Ecto neural progenitor cell (in vitro differentiated cells): ENCODE results near the gene NFKB1.
"Not testable (repeated sequence)": the region's sequence is repeated elsewhere in the genome, so short reads cannot be mapped to it uniquely, and the experiment has no call there.

ENCODE experiments used
- DNase-seq: peaks from one replicate; pipeline ENCODE4 v3.0.0-alpha.2; 2018; ENCODE audit warnings: low spot score

NFKB1 gene

GRCh38 chr4:102599886-102600285 lies 98.7 kb downstream of the NFKB1 start:
- no peak for DNase-seq

- no peak for DNase-seq
Measured at GRCh38 chr4:102600689-102601088, 99.5 kb downstream of the NFKB1 start.

GRCh38 chr4:102601586-102602227 lies 100.5 kb downstream of the NFKB1 start:
- no peak for DNase-seq

- DNase-seq = no peak
Measured at GRCh38 chr4:102604222-102604940, 103.2 kb downstream of the NFKB1 start.

GRCh38 chr4:102606261-102606660 lies 105.1 kb downstream of the NFKB1 start:
- DNase-seq = no peak

GRCh38 chr4:102606846-102607450 lies 105.8 kb downstream of the NFKB1 start:
- DNase-seq = no peak

- no peak for DNase-seq
Measured at GRCh38 chr4:102608190-102608589, 107.0 kb downstream of the NFKB1 start.

- no peak for DNase-seq
Measured at GRCh38 chr4:102610007-102610406, 108.8 kb downstream of the NFKB1 start.

- DNase-seq = no peak
Measured at GRCh38 chr4:102610476-102610875, 109.3 kb downstream of the NFKB1 start.

- no peak for DNase-seq
Measured at GRCh38 chr4:102612210-102612609, 111.1 kb downstream of the NFKB1 start.

GRCh38 chr4:102612824-102613366 lies 111.7 kb downstream of the NFKB1 start:
- DNase-seq = no peak

- DNase-seq = no peak
Measured at GRCh38 chr4:102614801-102615200, 113.6 kb downstream of the NFKB1 start.

GRCh38 chr4:102616636-102617035 lies 115.5 kb downstream of the NFKB1 start:
- no peak for DNase-seq

- not testable (repeated sequence) for DNase-seq
Measured at GRCh38 chr4:102619021-102619420, 117.9 kb downstream of the NFKB1 start.

- not testable (repeated sequence) for DNase-seq
Measured at GRCh38 chr4:102619776-102620631, 118.8 kb downstream of the NFKB1 start.

GRCh38 chr4:102620697-102621497 lies 119.7 kb downstream of the NFKB1 start:
- no peak for DNase-seq

- DNase-seq = no peak
Measured at GRCh38 chr4:102623622-102624021, 122.5 kb downstream of the NFKB1 start.

GRCh38 chr4:102624505-102624904 lies 123.3 kb downstream of the NFKB1 start:
- no peak for DNase-seq

GRCh38 chr4:102625232-102625930 lies 124.2 kb downstream of the NFKB1 start:
- no peak for DNase-seq

- DNase-seq = no peak
Measured at GRCh38 chr4:102627831-102628523, 126.8 kb downstream of the NFKB1 start.
